ENCODE results near the gene PHLDA1.
A peak's percentile ranks its signal among the peaks of the same experiment; 100 is the strongest.

Gene PHLDA1

GRCh38 chr12:76031414-76032042 is at the start of gene PHLDA1:
Gene PHLDA1 (minus strand): TSS chr12:76031776.
- Histone ChIP-seq H3K9me3 (ENCODE audit: control insufficient read depth, low read depth, low read length) (no peaks in the 10 kb centered on the region), H3K4me1 (ENCODE audit: control insufficient read depth, low read depth, low read length) (peaks cover 31% of the 10 kb centered on the region), H3K27ac (ENCODE audit: low read length) (peak within 1 kb of the TSS; percentile 26), H3K4me3 (ENCODE audit: low read length) (peak within 1 kb of the TSS; percentile 90), H3K36me3 (ENCODE audit: control insufficient read depth, low read depth, low read length) (peaks cover 12% of the 10 kb centered on the region), H3K9ac (ENCODE audit: low read length) (peak within 1 kb of the TSS; percentile 79), H3K27me3 (ENCODE audit: control insufficient read depth, insufficient read depth, low read length) (peaks cover 7% of the 10 kb centered on the region)

- Histone ChIP-seq H3K36me3 (ENCODE audit: control insufficient read depth, low read depth, low read length) (peaks cover 21% of the 10 kb centered on the region), H3K27me3 (ENCODE audit: control insufficient read depth, insufficient read depth, low read length) (peaks cover under 1% of the 10 kb centered on the region), H3K4me1 (ENCODE audit: control insufficient read depth, low read depth, low read length) (peaks cover 33% of the 10 kb centered on the region), H3K4me3 (ENCODE audit: low read length) (peak overlapping the region; percentile 94), H3K9ac (ENCODE audit: low read length) (no peak overlapping the region), H3K27ac (ENCODE audit: low read length) (no peak overlapping the region), H3K9me3 (ENCODE audit: control insufficient read depth, low read depth, low read length) (no peaks in the 10 kb centered on the region)
Observed at GRCh38 chr12:76080729-76081415, 49.3 kb upstream of the PHLDA1 start.

- Histone ChIP-seq H3K9ac (ENCODE audit: low read length) (no peak overlapping the region), H3K36me3 (ENCODE audit: control insufficient read depth, low read depth, low read length) (peaks cover 21% of the 10 kb centered on the region), H3K4me3 (ENCODE audit: low read length) (no peak overlapping the region), H3K9me3 (ENCODE audit: control insufficient read depth, low read depth, low read length) (no peaks in the 10 kb centered on the region), H3K27ac (ENCODE audit: low read length) (no peak overlapping the region), H3K4me1 (ENCODE audit: control insufficient read depth, low read depth, low read length) (peaks cover 30% of the 10 kb centered on the region), H3K27me3 (ENCODE audit: control insufficient read depth, insufficient read depth, low read length) (no peaks in the 10 kb centered on the region)
Observed at GRCh38 chr12:76080017-76080728, 48.6 kb upstream of the PHLDA1 start.

GRCh38 chr12:76078748-76079147 is 47.2 kb upstream of the PHLDA1 start:
- H3K9me3 ChIP-seq (ENCODE audit: control insufficient read depth, low read depth, low read length) = no peaks in the 10 kb centered on the region
- peaks cover 24% of the 10 kb centered on the region for H3K36me3 ChIP-seq (ENCODE audit: control insufficient read depth, low read depth, low read length)
- H3K9ac ChIP-seq (ENCODE audit: low read length) = no peak overlapping the region
- H3K4me3 ChIP-seq (ENCODE audit: low read length) = no peak overlapping the region
- no peak overlapping the region for H3K27ac ChIP-seq (ENCODE audit: low read length)
- H3K27me3 ChIP-seq (ENCODE audit: control insufficient read depth, insufficient read depth, low read length) = no peaks in the 10 kb centered on the region
- H3K4me1 ChIP-seq (ENCODE audit: control insufficient read depth, low read depth, low read length) = peaks cover 35% of the 10 kb centered on the region

GRCh38 chr12:76075448-76075847 is 43.9 kb upstream of the PHLDA1 start:
- no peak overlapping the region for H3K4me3 ChIP-seq (ENCODE audit: low read length)

GRCh38 chr12:76074701-76075336 is 43.2 kb upstream of the PHLDA1 start:
- no peaks in the 10 kb centered on the region for H3K27me3 ChIP-seq (ENCODE audit: control insufficient read depth, insufficient read depth, low read length)
- no peak overlapping the region for H3K27ac ChIP-seq (ENCODE audit: low read length)
- no peak overlapping the region for H3K9ac ChIP-seq (ENCODE audit: low read length)
- no peak overlapping the region for H3K4me3 ChIP-seq (ENCODE audit: low read length)
- H3K4me1 ChIP-seq (ENCODE audit: control insufficient read depth, low read depth, low read length) = peaks cover 40% of the 10 kb centered on the region
- H3K36me3 ChIP-seq (ENCODE audit: control insufficient read depth, low read depth, low read length) = peaks cover 54% of the 10 kb centered on the region
- H3K9me3 ChIP-seq (ENCODE audit: control insufficient read depth, low read depth, low read length) = no peaks in the 10 kb centered on the region

More at GRCh38 chr12:76075448-76075847, 43.9 kb upstream of the PHLDA1 start:
- peaks cover 40% of the 10 kb centered on the region for H3K4me1 ChIP-seq (ENCODE audit: control insufficient read depth, low read depth, low read length)
- H3K36me3 ChIP-seq (ENCODE audit: control insufficient read depth, low read depth, low read length) = peaks cover 55% of the 10 kb centered on the region
- H3K9ac ChIP-seq (ENCODE audit: low read length) = no peak overlapping the region
- H3K27ac ChIP-seq (ENCODE audit: low read length) = no peak overlapping the region
- H3K9me3 ChIP-seq (ENCODE audit: control insufficient read depth, low read depth, low read length) = no peaks in the 10 kb centered on the region
- no peaks in the 10 kb centered on the region for H3K27me3 ChIP-seq (ENCODE audit: control insufficient read depth, insufficient read depth, low read length)

- no peak overlapping the region for H3K4me3 ChIP-seq (ENCODE audit: low read length)
- H3K9ac ChIP-seq (ENCODE audit: low read length) = no peak overlapping the region
- H3K27ac ChIP-seq (ENCODE audit: low read length) = no peak overlapping the region
- H3K36me3 ChIP-seq (ENCODE audit: control insufficient read depth, low read depth, low read length) = peaks cover 59% of the 10 kb centered on the region
- H3K9me3 ChIP-seq (ENCODE audit: control insufficient read depth, low read depth, low read length) = no peaks in the 10 kb centered on the region
- peaks cover 48% of the 10 kb centered on the region for H3K4me1 ChIP-seq (ENCODE audit: control insufficient read depth, low read depth, low read length)
- H3K27me3 ChIP-seq (ENCODE audit: control insufficient read depth, insufficient read depth, low read length) = no peaks in the 10 kb centered on the region
Observed at GRCh38 chr12:76073561-76073960, 42.0 kb upstream of the PHLDA1 start.

- Histone ChIP-seq H3K9ac (ENCODE audit: low read length) (no peak overlapping the region), H3K36me3 (ENCODE audit: control insufficient read depth, low read depth, low read length) (peaks cover 69% of the 10 kb centered on the region), H3K4me1 (ENCODE audit: control insufficient read depth, low read depth, low read length) (peaks cover 44% of the 10 kb centered on the region), H3K4me3 (ENCODE audit: low read length) (no peak overlapping the region), H3K27ac (ENCODE audit: low read length) (no peak overlapping the region), H3K27me3 (ENCODE audit: control insufficient read depth, insufficient read depth, low read length) (no peaks in the 10 kb centered on the region), H3K9me3 (ENCODE audit: control insufficient read depth, low read depth, low read length) (no peaks in the 10 kb centered on the region)
Observed at GRCh38 chr12:76072568-76072967, 41.0 kb upstream of the PHLDA1 start.

GRCh38 chr12:76069339-76069738 is 37.8 kb upstream of the PHLDA1 start:
- Histone ChIP-seq H3K9me3 (ENCODE audit: control insufficient read depth, low read depth, low read length) (no peaks in the 10 kb centered on the region), H3K9ac (ENCODE audit: low read length) (no peak overlapping the region), H3K4me3 (ENCODE audit: low read length) (no peak overlapping the region), H3K4me1 (ENCODE audit: control insufficient read depth, low read depth, low read length) (peaks cover 37% of the 10 kb centered on the region), H3K27ac (ENCODE audit: low read length) (no peak overlapping the region), H3K36me3 (ENCODE audit: control insufficient read depth, low read depth, low read length) (peaks cover 91% of the 10 kb centered on the region), H3K27me3 (ENCODE audit: control insufficient read depth, insufficient read depth, low read length) (no peaks in the 10 kb centered on the region)

- Histone ChIP-seq H3K9ac (ENCODE audit: low read length) (no peak overlapping the region), H3K4me3 (ENCODE audit: low read length) (no peak overlapping the region), H3K27ac (ENCODE audit: low read length) (no peak overlapping the region), H3K9me3 (ENCODE audit: control insufficient read depth, low read depth, low read length) (no peaks in the 10 kb centered on the region), H3K4me1 (ENCODE audit: control insufficient read depth, low read depth, low read length) (peaks cover 15% of the 10 kb centered on the region), H3K27me3 (ENCODE audit: control insufficient read depth, insufficient read depth, low read length) (no peaks in the 10 kb centered on the region), H3K36me3 (ENCODE audit: control insufficient read depth, low read depth, low read length) (peaks cover 89% of the 10 kb centered on the region)
Observed at GRCh38 chr12:76065917-76066316, 34.3 kb upstream of the PHLDA1 start.

GRCh38 chr12:76064904-76065303 is 33.3 kb upstream of the PHLDA1 start:
- Histone ChIP-seq H3K9ac (ENCODE audit: low read length) (no peak overlapping the region), H3K9me3 (ENCODE audit: control insufficient read depth, low read depth, low read length) (no peaks in the 10 kb centered on the region), H3K4me1 (ENCODE audit: control insufficient read depth, low read depth, low read length) (peaks cover 9% of the 10 kb centered on the region), H3K36me3 (ENCODE audit: control insufficient read depth, low read depth, low read length) (peaks cover 88% of the 10 kb centered on the region), H3K27me3 (ENCODE audit: control insufficient read depth, insufficient read depth, low read length) (no peaks in the 10 kb centered on the region), H3K27ac (ENCODE audit: low read length) (no peak overlapping the region), H3K4me3 (ENCODE audit: low read length) (no peak overlapping the region)

Measured in iPS-18a (cell line).